RWPE1 (cell line): ENCODE measurements around the gene ENOX2.

Experiments
- CTCF ChIA-PET: fragments of 350-600 bp; sonication (Branson Sonifier 250); formaldehyde crosslinking; extraction: SDS; loops from one replicate; lab custom pipeline; 2021; lab: Yijun Ruan, JAX
- POLR2A ChIA-PET: fragments of 400-600 bp; formaldehyde crosslinking; extraction: SDS; loops from one replicate; lab custom pipeline; 2020; ENCODE audit warnings: antibody characterized with exemption; ENCODE audit not compliant: low non-redundant PET; lab: Yijun Ruan, JAX
- DNase-seq: peaks from one replicate; pipeline ENCODE4 v3.0.0; 2012; ENCODE audit warnings: low spot score
- H3K27ac ChIP-seq: fragments of 450-650 bp; 2 replicates; pipeline ENCODE4 v1.5.1; 2017
- TF ChIP-seq, protein P1 (sequence below): fragments of 450-650 bp; conservative IDR thresholded peaks from 2 replicates; pipeline ENCODE4 v1.5.1; 2017; ENCODE audit warnings: low read depth, mild to moderate bottlenecking

ENOX2 gene

DNA sequence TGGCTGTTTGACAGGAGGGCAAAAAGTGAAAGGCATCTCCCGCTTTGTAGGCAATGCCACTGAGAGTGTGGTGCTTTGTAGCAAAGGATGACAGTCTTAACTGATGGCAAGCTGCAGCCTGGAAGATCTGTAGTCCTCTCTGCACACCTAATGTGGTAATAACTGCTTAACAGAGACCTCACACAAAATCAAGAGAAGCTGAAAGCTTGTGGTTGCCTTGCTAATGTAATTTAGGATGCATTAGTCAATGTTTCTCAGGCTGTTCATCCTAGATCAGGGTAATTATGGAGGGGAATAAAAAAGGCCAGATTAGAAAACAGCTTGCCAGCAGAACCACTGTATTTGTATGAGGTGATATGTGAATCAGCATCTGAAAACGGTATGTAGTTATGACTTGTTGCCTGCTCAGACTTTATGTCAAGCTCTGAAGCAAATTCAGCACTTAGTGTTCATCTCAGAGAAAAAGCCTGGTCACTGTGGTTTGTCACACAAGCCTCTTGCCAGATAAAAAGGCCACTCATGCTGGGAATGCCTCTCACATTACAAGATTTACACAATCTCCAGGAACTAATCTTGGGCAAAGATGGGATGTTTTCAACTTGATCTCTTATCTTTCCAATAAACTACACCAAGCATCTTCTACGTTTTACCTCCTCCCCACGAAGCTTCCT, 130.8 kb downstream of the ENOX2 start:
- H3K27ac ChIP-seq, result no peak overlapping the region
- POLR2A ChIA-PET, result no interaction called here
- DNase-seq, result no peak
- TF ChIP-seq, protein P1, sequence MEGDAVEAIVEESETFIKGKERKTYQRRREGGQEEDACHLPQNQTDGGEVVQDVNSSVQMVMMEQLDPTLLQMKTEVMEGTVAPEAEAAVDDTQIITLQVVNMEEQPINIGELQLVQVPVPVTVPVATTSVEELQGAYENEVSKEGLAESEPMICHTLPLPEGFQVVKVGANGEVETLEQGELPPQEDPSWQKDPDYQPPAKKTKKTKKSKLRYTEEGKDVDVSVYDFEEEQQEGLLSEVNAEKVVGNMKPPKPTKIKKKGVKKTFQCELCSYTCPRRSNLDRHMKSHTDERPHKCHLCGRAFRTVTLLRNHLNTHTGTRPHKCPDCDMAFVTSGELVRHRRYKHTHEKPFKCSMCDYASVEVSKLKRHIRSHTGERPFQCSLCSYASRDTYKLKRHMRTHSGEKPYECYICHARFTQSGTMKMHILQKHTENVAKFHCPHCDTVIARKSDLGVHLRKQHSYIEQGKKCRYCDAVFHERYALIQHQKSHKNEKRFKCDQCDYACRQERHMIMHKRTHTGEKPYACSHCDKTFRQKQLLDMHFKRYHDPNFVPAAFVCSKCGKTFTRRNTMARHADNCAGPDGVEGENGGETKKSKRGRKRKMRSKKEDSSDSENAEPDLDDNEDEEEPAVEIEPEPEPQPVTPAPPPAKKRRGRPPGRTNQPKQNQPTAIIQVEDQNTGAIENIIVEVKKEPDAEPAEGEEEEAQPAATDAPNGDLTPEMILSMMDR, result no peak
- CTCF ChIA-PET, result no interaction called here

DNA sequence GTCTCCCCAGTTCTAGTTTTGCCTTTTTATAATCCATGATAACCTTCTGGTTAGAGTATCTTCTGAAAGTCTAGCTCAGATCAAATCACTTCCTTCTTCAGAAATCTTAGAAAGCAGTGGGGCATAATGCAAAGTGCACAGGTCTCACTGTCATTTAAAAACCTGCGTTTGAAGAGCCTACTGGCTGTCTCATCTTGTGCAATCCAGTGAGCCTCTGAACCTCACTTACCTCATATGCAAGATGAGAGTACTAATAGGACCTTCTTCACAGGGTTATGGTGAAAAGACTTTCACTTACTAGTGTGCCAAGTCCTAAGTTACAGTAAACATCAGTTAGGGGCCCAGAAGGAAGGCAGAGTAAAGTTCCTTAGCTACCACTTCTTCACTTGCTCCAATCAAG, 131.4 kb downstream of the ENOX2 start:
- CTCF ChIA-PET, result no interaction called here
- POLR2A ChIA-PET, result no interaction called here
- DNase-seq, result no peak
- TF ChIP-seq, protein P1, result no peak
- no peak overlapping the region for H3K27ac ChIP-seq

DNA sequence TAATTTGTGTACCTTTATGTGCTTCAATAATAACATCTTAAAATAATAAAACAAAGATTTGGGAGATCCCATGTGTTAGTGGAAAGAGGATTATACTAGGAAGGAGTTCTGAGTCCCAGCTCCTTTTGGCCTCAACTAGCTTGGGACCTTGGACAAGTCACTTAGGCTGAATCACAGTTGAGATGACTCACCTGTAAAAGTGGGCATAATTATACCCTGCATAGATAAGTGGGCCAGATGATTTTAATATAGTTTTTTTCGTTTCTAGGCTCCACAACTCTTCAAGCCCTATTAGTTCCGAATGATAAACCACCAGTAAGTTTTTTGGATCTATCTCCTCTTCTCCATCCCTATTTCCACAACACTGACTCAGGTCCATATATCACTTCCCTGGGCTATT, 131.8 kb downstream of the ENOX2 start:
- ChIA-PET CTCF (no interaction called here), POLR2A (no interaction called here)
- no peak overlapping the region for H3K27ac ChIP-seq
- DNase-seq, result no peak
- TF ChIP-seq, protein P1, result no peak

DNA sequence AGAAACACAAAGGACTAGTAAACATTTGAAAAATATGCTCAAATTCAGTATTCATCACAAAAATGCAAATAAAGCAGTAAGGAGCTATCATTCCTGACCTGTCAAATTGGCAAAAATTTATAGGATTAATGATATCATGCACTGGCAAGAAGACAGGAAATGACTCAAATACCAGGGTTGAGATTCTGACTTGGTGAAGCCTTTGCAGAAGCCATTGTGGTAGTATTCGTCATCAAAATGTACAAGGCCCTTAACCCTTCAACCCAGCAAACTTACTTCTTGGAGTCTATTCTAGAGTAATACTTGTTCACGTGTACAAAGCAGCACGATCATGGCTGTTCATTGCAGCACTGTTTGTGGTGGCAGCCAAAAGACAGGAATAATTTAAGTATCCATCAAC, 132.4 kb downstream of the ENOX2 start:
- TF ChIP-seq, protein P1, result no peak
- DNase-seq, result peak; percentile 52
- ChIA-PET CTCF (no interaction called here), POLR2A (no interaction called here)
- H3K27ac ChIP-seq, result no peak overlapping the region

DNA sequence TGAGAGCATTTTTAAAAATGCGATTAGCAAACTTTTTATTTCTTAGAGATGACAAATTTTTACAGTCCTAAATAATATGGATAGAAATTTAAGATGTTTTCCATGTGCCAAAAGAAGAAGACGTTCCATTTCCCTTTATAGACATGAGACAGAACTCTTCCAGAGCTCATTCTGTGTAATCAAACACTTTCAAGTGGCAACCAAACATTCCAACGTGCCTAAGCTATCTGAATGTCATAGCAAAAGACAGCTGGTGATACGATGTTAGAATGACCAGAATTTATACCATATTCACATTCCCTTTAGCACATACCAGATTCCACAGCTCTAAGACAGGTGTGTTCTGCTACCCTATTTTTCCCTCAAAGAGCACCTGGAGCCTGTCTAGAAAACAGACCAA, 133.2 kb downstream of the ENOX2 start:
- TF ChIP-seq, protein P1, result no peak
- CTCF ChIA-PET, result no interaction called here
- H3K27ac ChIP-seq, result no peak overlapping the region
- POLR2A ChIA-PET, result no interaction called here
- DNase-seq, result no peak

DNA sequence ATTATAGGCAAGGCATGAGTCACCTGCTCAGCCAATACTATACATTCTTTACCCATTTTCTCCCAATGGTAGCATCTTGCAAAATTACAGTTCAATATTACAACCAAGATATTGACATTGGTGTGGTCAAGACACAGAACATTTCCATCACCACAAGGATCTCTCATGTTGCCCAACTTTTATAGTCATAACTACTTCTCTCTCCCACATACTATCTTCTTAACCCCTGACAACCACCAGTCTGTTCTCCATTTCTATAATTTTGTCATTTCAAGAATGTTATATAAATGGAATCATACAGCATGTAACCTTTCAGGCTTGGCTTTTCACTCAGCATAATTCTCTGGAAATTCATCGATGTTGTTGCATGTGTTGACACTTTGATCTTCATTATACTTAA, 144.9 kb downstream of the ENOX2 start:
- ChIA-PET CTCF (no interaction called here), POLR2A (no interaction called here)
- TF ChIP-seq, protein P1, result no peak
- no peak for DNase-seq
- no peak overlapping the region for H3K27ac ChIP-seq
